ENCODE measurements around the gene NEK7.

NEK7 gene

GRCh38 chr1:198160222-198160621 lies 3.4 kb downstream of the NEK7 start:
- no peaks in the 10 kb centered on the region for H3K36me3 ChIP-seq
- peaks cover 32 to 35% of the 10 kb centered on the region in 2 experiments for H3K4me1 ChIP-seq (ENCODE audit: control insufficient read depth in 1 of 2, insufficient read depth in 1 of 2, low read depth in 1 of 2, low read length in 1 of 2)
- TF ChIP-seq CTCF (IDR thresholded peaks at IDR 0.05), result no peak
- no peaks in the 10 kb centered on the region for H3K9me3 ChIP-seq
- H3K27me3 ChIP-seq, result no peaks in the 10 kb centered on the region
- no peak overlapping the region for H3K4me3 ChIP-seq (ENCODE audit: low read depth in 1 of 2, low read length in 1 of 2)
- no peak overlapping the region for H3K27ac ChIP-seq

- Histone ChIP-seq H3K4me3 (ENCODE audit: low read depth in 1 of 2, low read length in 1 of 2) (no peak overlapping the region), H3K27ac (no peak overlapping the region), H3K9me3 (no peaks in the 10 kb centered on the region), H3K27me3 (no peaks in the 10 kb centered on the region), H3K4me1 (ENCODE audit: control insufficient read depth in 1 of 2, insufficient read depth in 1 of 2, low read depth in 1 of 2, low read length in 1 of 2) (peaks cover 31 to 33% of the 10 kb centered on the region in 2 experiments), H3K36me3 (no peaks in the 10 kb centered on the region)
- TF ChIP-seq CTCF (IDR thresholded peaks at IDR 0.05), result no peak
Observed at GRCh38 chr1:198160946-198161614, 4.3 kb downstream of the NEK7 start.

GRCh38 chr1:198161718-198162090 lies 4.9 kb downstream of the NEK7 start:
- no peaks in the 10 kb centered on the region for H3K9me3 ChIP-seq
- peak overlapping the region; percentile 21 for H3K27ac ChIP-seq
- peaks cover 26 to 27% of the 10 kb centered on the region in 2 experiments for H3K4me1 ChIP-seq (ENCODE audit: control insufficient read depth in 1 of 2, insufficient read depth in 1 of 2, low read depth in 1 of 2, low read length in 1 of 2)
- H3K4me3 ChIP-seq (ENCODE audit: low read depth in 1 of 2, low read length in 1 of 2), result no peak overlapping the region
- no peaks in the 10 kb centered on the region for H3K27me3 ChIP-seq
- no peak for TF ChIP-seq CTCF (IDR thresholded peaks at IDR 0.05)
- H3K36me3 ChIP-seq, result no peaks in the 10 kb centered on the region

- H3K9me3 ChIP-seq, result no peaks in the 10 kb centered on the region
- H3K36me3 ChIP-seq, result no peaks in the 10 kb centered on the region
- no peaks in the 10 kb centered on the region for H3K27me3 ChIP-seq
- peaks cover 26 to 27% of the 10 kb centered on the region in 2 experiments for H3K4me1 ChIP-seq (ENCODE audit: control insufficient read depth in 1 of 2, insufficient read depth in 1 of 2, low read depth in 1 of 2, low read length in 1 of 2)
- H3K4me3 ChIP-seq (ENCODE audit: low read depth in 1 of 2, low read length in 1 of 2), result no peak overlapping the region
- H3K27ac ChIP-seq, result peak overlapping the region; percentile 21
- no peak for TF ChIP-seq CTCF (IDR thresholded peaks at IDR 0.05)
Observed at GRCh38 chr1:198162091-198162767, 5.4 kb downstream of the NEK7 start.

GRCh38 chr1:198165927-198166647 lies 9.3 kb downstream of the NEK7 start:
- no peaks in the 10 kb centered on the region for H3K9me3 ChIP-seq
- H3K4me1 ChIP-seq (ENCODE audit: control insufficient read depth in 1 of 2, insufficient read depth in 1 of 2, low read depth in 1 of 2, low read length in 1 of 2), result peaks cover 5 to 8% of the 10 kb centered on the region in 2 experiments
- H3K4me3 ChIP-seq (ENCODE audit: low read depth in 1 of 2, low read length in 1 of 2), result no peak overlapping the region
- no peak for TF ChIP-seq CTCF (IDR thresholded peaks at IDR 0.05)
- no peaks in the 10 kb centered on the region for H3K27me3 ChIP-seq
- H3K36me3 ChIP-seq, result no peaks in the 10 kb centered on the region
- H3K27ac ChIP-seq, result no peak overlapping the region
